ENCODE results near the gene LHFPL6. TPM values are rescaled to one million over a fixed set of nuclear protein-coding genes. Genes with fewer than 3 reads are reported as not detected.

Gene LHFPL6
- total and polyA plus RNA-seq, 2 experiments from 2014 or later: 91.2 to 111 TPM

GRCh38 chr13:39296193-39296592 is 306.8 kb downstream of the LHFPL6 start:
- H4K20me1 ChIP-seq (ENCODE audit: insufficient read depth): no peaks in the 10 kb centered on the region
- H3K79me2 ChIP-seq (ENCODE audit: insufficient read depth): no peaks in the 10 kb centered on the region
- H3K9me3 ChIP-seq (ENCODE audit: low read depth): no peaks in the 10 kb centered on the region
- no peak overlapping the region for H3K4me2 ChIP-seq (ENCODE audit: unreplicated experiment)
- H2AFZ ChIP-seq: no peak overlapping the region
- no peak for DNase-seq
- no peaks in the 10 kb centered on the region for H3F3A ChIP-seq (ENCODE audit: insufficient read depth)
- WGBS, 2 experiments (ENCODE audit: low coverage in 1 of 2, low lambda C conversion rate in 2 of 2, missing lambda C conversion rate in 2 of 2): 45 to 46% methylated on average over 2 of the region's 2 CpGs
- no peak overlapping the region for H3K27ac ChIP-seq
- H3K4me3 ChIP-seq: no peak overlapping the region
- H3K9ac ChIP-seq: no peak overlapping the region
- H3K27me3 ChIP-seq (replicated peaks; ENCODE audit: insufficient read depth): no peaks in the 10 kb centered on the region
- TF ChIP-seq EZH2 (IDR thresholded peaks at IDR 0.05; ENCODE audit: insufficient read depth, poor library complexity, severe bottlenecking) (no peak), EZH2phosphoT487 (IDR thresholded peaks at IDR 0.05; ENCODE audit: insufficient read depth, low read depth) (no peak)
- in situ Hi-C loops (cut with MboI): loop anchor here (25.0 kb wide), 1 partner anchor 316 kb away; the partner anchor contains the start of gene LHFPL6
- H3K9me2 ChIP-seq (ENCODE audit: insufficient read depth): no peaks in the 10 kb centered on the region
- H3K4me1 ChIP-seq (ENCODE audit: insufficient read depth): 0 out of 2 replicates have a peak, but pooled peaks cover 9% of the 10 kb centered on the region
- no peaks in the 10 kb centered on the region for H3K36me3 ChIP-seq (ENCODE audit: low read depth)

Other genes with a start within 250 kb of the LHFPL6 start
- gene COG6, start 52.5 kb upstream of the LHFPL6 start, total RNA-seq (2014; rRNA removed; shearing (Covaris generic)): 40.4 and 53.9 TPM in 2 replicates
- 32.9 and 35.2 TPM in 2 replicates for gene COG6, start 52.5 kb upstream of the LHFPL6 start, polyA plus RNA-seq (2016; fragmentation: Nextera tagmentation; extraction: Ambion mirVana)

Data from GM23248 (cell line).